HCT116 (cell line): ENCODE data around the gene YPEL3. TPM values are rescaled to one million over a fixed set of nuclear protein-coding genes. Genes with fewer than 3 reads are reported as not detected.
A peak's percentile ranks its signal among the peaks of the same experiment; 100 is the strongest.

Experiments used
- ATAC-seq: fragments of 200-7000 bp; cut with Tn5 transposase; 2 replicates; pipeline ENCODE4 v1.9.1; 2020; ENCODE audit warnings: mild to moderate bottlenecking, moderate library complexity
- BruUV-seq: library from RNA; stranded (reverse); fragments of 400-500 nt; replicated peaks from 2 replicates; lab custom pipeline; 2021; lab: Mats Ljungman, UMichigan
- CTCF ChIA-PET: fragments of 300-600 bp; sonication (Branson Sonifier 250); formaldehyde crosslinking; loops from one replicate; lab custom pipeline; 2021; ENCODE audit warnings: antibody characterized with exemption; lab: Charles Lee
- POLR2A ChIA-PET: fragments of 300-600, 350-600 bp; sonication (Branson Sonifier 250); formaldehyde crosslinking; loops from one replicate; lab custom pipeline; 2021; ENCODE audit warnings: antibody characterized with exemption; lab: Charles Lee
- RAD21 ChIA-PET, 2 experiments: fragments of 300-600 bp; sonication (Branson Sonifier 250); formaldehyde crosslinking; loops; one replicate each; lab custom pipeline; 2023; ENCODE audit warnings: low total read pairs in 2 of 2; ENCODE audit not compliant: uncharacterized antibody in 2 of 2, unreplicated experiment in 2 of 2, low non-redundant PET in 1 of 2; lab: Charles Lee
- DNase-seq: peaks from one replicate; pipeline ENCODE4 v3.0.0-alpha.2; 2010; ENCODE audit warnings: low read depth, low spot score
- H2AFZ ChIP-seq: fragments of 200-600 bp; shearing (Covaris generic), sonication (generic); 2 replicates; pipeline ENCODE4 v1.6.1; 2017; ENCODE audit warnings: low read depth, mixed run types, mixed read lengths, antibody characterized with exemption, low read length; ENCODE audit not compliant: poor library complexity, severe bottlenecking
- H3K27ac ChIP-seq: 2 replicates; pipeline ENCODE4 v1.5.1; 2012; ENCODE audit warnings: low read depth, low read length
- H3K27me3 ChIP-seq: fragments of 200-600 bp; sonication (generic); 2 replicates; pipeline ENCODE4 v1.6.1; 2016; ENCODE audit warnings: mixed run types, low read length, mixed read lengths; ENCODE audit not compliant: insufficient read depth
- H3K36me3 ChIP-seq, 2 experiments: fragments of 200-500 bp in 1 of 2; fragments of 200-600 bp in 1 of 2; sonication (Bioruptor generic) in 1 of 2; sonication (generic) in 1 of 2; 2 replicates each; pipeline versions ENCODE4 v1.5.1 to v1.6.1; 2014 to 2016; ENCODE audit warnings: low read length in 2 of 2, inconsistent platforms in 1 of 2, mixed read lengths in 1 of 2, mixed run types in 1 of 2; ENCODE audit not compliant: insufficient read depth in 2 of 2, control insufficient read depth in 1 of 2
- H3K4me1 ChIP-seq, 2 experiments: fragments of 200-600 bp in 1 of 2; sonication (generic) in 1 of 2; 2 replicates each; pipeline versions ENCODE4 v1.5.1 to v1.6.1; 2012 to 2017; ENCODE audit warnings: low read length in 2 of 2, inconsistent platforms in 1 of 2, mild to moderate bottlenecking in 1 of 2, mixed read lengths in 1 of 2, mixed run types in 1 of 2, moderate library complexity in 1 of 2; ENCODE audit not compliant: insufficient read depth in 2 of 2, control insufficient read depth in 1 of 2
- H3K4me2 ChIP-seq: fragments of 200-600 bp; sonication (generic); 2 replicates; pipeline ENCODE4 v1.6.1; 2017; ENCODE audit warnings: mixed run types, low read length, mixed read lengths
- H3K4me3 ChIP-seq, 2 experiments: fragments of 200-600 bp in 1 of 2; sonication (generic) in 1 of 2; replicated peaks in 1 of 2; 2 replicates each; pipeline ENCODE4 v1.5.1; 2011 to 2016; ENCODE audit warnings: low read length in 2 of 2, control low read depth in 1 of 2, low read depth in 1 of 2, mild to moderate bottlenecking in 1 of 2, mixed read lengths in 1 of 2, mixed run types in 1 of 2
- H3K79me2 ChIP-seq: fragments of 200-600 bp; sonication (generic); 2 replicates; pipeline ENCODE4 v1.6.1; 2017; ENCODE audit warnings: mild to moderate bottlenecking, mixed run types, low read length, moderate library complexity, mixed read lengths; ENCODE audit not compliant: insufficient read depth
- H3K9ac ChIP-seq: fragments of 200-600 bp; sonication (generic); 2 replicates; pipeline ENCODE4 v1.6.1; 2016; ENCODE audit warnings: low read length, mixed read lengths
- H3K9me2 ChIP-seq: fragments of 200-600 bp; sonication (generic), shearing (Covaris generic); 2 replicates; pipeline ENCODE4 v1.6.1; 2017; ENCODE audit warnings: mixed run types, mild to moderate bottlenecking, moderate library complexity; ENCODE audit not compliant: insufficient read depth
- H3K9me3 ChIP-seq, 2 experiments: fragments of 200-500 bp in 1 of 2; fragments of 200-600 bp in 1 of 2; sonication (Bioruptor generic) in 1 of 2; sonication (generic) in 1 of 2; 2 replicates each; pipeline ENCODE4 v1.6.1; 2014 to 2017; ENCODE audit warnings: low read length in 2 of 2, mixed read lengths in 2 of 2, inconsistent platforms in 1 of 2, low read depth in 1 of 2, mild to moderate bottlenecking in 1 of 2, mixed run types in 1 of 2, moderate library complexity in 1 of 2; ENCODE audit not compliant: control insufficient read depth in 1 of 2, insufficient read depth in 1 of 2
- H4K20me1 ChIP-seq: fragments of 200-600 bp; sonication (generic), shearing (Covaris generic); 2 replicates; pipeline ENCODE4 v1.6.1; 2017; ENCODE audit warnings: mixed run types, mild to moderate bottlenecking, moderate library complexity; ENCODE audit not compliant: insufficient read depth
- CBX3 ChIP-seq: IDR thresholded peaks from 2 replicates; pipeline ENCODE4 v1.6.1; 2012; ENCODE audit warnings: low read depth
- CEBPB ChIP-seq: IDR thresholded peaks from 2 replicates; pipeline ENCODE4 v1.6.1; 2012; ENCODE audit warnings: low read depth
- EGR1 ChIP-seq: IDR thresholded peaks from 2 replicates; pipeline ENCODE4 v1.6.1; 2012; ENCODE audit warnings: low read depth
- EZH2phosphoT487 ChIP-seq: fragments of 200-600 bp; IDR thresholded peaks from 2 replicates; pipeline ENCODE4 v1.6.1; 2018; ENCODE audit warnings: antibody characterized with exemption, borderline replicate concordance
- FOSL1 ChIP-seq: IDR thresholded peaks from 2 replicates; pipeline ENCODE4 v1.6.1; 2012; ENCODE audit warnings: low read depth
- JUND ChIP-seq: IDR thresholded peaks from 2 replicates; pipeline ENCODE4 v1.6.1; 2012
- POLR2A ChIP-seq: IDR thresholded peaks from 2 replicates; pipeline ENCODE4 v1.7.0; 2011; ENCODE audit warnings: borderline replicate concordance; ENCODE audit not compliant: insufficient read depth, insufficient read length; ENCODE audit errors: extremely low read depth
- POLR2AphosphoS5 ChIP-seq: IDR thresholded peaks from 2 replicates; pipeline ENCODE4 v1.6.1; 2011; ENCODE audit warnings: mild to moderate bottlenecking, low read depth, low read length, moderate library complexity
- RAD21 ChIP-seq: IDR thresholded peaks from 2 replicates; pipeline ENCODE4 v1.6.1; 2012; ENCODE audit warnings: low read depth, mild to moderate bottlenecking
- SIN3A ChIP-seq: IDR thresholded peaks from 2 replicates; pipeline ENCODE4 v1.6.1; 2012; ENCODE audit warnings: low read depth
- TCF7L2 ChIP-seq: IDR thresholded peaks from 2 replicates; pipeline ENCODE4 v1.7.0; 2011; ENCODE audit warnings: borderline replicate concordance, inconsistent platforms; ENCODE audit not compliant: insufficient read depth, insufficient read length; ENCODE audit errors: extremely low read depth
- intact Hi-C: fragments of 100-400 bp; cut with micrococcal nuclease; formaldehyde crosslinking; loops from 2 replicates; pipeline ENCODE4 v1.10.0; 2022
- total RNA-seq: library from RNA; stranded (reverse); gene quantifications from one replicate; pipeline ENCODE4 v1.2.1, GENCODE V29; 2021; ENCODE audit not compliant: unreplicated experiment
- TF ChIP-seq, protein P1 (sequence below), 3 experiments: fragments of 200-600 bp in 1 of 3; sonication (generic) in 1 of 3; IDR thresholded peaks in 2 of 3; conservative IDR thresholded peaks in 1 of 3; 2 replicates each; pipeline ENCODE4 v1.5.1; 2012 to 2017; ENCODE audit warnings: low read depth in 2 of 3, low read length in 2 of 3, antibody characterized with exemption in 1 of 3, borderline replicate concordance in 1 of 3, control low read depth in 1 of 3, mild to moderate bottlenecking in 1 of 3, mixed read lengths in 1 of 3, mixed run types in 1 of 3, moderate library complexity in 1 of 3; ENCODE audit not compliant: insufficient read depth in 1 of 3
- TF ChIP-seq, protein P2 (sequence below): IDR thresholded peaks from 2 replicates; pipeline ENCODE4 v1.6.1; 2011; ENCODE audit warnings: mild to moderate bottlenecking, low read length, moderate library complexity; ENCODE audit not compliant: insufficient replicate concordance; ENCODE audit errors: extremely low read depth
- TF ChIP-seq, protein P3 (sequence below): IDR thresholded peaks from 2 replicates; pipeline ENCODE4 v1.6.1; 2012

The YPEL3 gene
- total RNA-seq, 1 experiment from 2014 or later: 10.9 TPM

DNA sequence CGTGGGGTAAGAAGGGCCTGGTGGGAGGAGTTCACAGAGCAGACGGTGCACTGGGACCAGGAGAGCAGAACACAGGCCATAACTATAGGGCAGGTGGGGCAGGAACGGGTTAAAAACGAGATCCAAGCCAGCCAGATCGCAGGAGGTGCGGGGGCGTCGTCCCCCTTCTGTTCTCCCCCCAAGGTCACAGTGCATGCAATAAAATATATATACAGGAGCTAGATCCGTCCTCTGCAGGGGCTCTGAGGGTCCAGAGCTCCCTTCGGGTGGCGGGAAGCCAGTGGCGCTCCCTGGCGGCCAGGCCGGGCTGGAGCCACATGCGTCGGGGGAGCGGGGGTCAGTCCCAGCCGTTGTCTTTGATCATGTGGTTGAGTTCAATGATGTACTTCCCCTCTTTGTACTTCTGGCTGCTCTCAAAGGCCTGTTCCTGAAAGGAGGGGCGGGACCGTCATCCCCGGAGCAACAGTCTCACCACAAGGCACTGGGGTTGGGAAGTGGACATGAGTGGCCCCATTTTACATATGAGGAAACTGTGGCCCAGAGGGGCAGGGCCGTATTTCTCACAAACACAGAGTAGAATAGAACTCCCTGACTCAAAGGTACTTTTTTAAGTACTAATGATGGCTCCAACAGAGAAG, 3.5 kb downstream of the YPEL3 start (continued):
- TF ChIP-seq, protein P1, sequence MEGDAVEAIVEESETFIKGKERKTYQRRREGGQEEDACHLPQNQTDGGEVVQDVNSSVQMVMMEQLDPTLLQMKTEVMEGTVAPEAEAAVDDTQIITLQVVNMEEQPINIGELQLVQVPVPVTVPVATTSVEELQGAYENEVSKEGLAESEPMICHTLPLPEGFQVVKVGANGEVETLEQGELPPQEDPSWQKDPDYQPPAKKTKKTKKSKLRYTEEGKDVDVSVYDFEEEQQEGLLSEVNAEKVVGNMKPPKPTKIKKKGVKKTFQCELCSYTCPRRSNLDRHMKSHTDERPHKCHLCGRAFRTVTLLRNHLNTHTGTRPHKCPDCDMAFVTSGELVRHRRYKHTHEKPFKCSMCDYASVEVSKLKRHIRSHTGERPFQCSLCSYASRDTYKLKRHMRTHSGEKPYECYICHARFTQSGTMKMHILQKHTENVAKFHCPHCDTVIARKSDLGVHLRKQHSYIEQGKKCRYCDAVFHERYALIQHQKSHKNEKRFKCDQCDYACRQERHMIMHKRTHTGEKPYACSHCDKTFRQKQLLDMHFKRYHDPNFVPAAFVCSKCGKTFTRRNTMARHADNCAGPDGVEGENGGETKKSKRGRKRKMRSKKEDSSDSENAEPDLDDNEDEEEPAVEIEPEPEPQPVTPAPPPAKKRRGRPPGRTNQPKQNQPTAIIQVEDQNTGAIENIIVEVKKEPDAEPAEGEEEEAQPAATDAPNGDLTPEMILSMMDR (IDR thresholded peaks at IDR 0.05 in 2 of 3, conservative IDR thresholded peaks at IDR 0.05 in 1 of 3; ENCODE audit: borderline replicate concordance in 1 of 3, insufficient read depth in 1 of 3, low read depth in 2 of 3, low read length in 2 of 3): peak; percentile 79 to 92 (median 92)
- peak; percentile 84; the same call in 1 of the 2 replicates for TF ChIP-seq CBX3

DNA sequence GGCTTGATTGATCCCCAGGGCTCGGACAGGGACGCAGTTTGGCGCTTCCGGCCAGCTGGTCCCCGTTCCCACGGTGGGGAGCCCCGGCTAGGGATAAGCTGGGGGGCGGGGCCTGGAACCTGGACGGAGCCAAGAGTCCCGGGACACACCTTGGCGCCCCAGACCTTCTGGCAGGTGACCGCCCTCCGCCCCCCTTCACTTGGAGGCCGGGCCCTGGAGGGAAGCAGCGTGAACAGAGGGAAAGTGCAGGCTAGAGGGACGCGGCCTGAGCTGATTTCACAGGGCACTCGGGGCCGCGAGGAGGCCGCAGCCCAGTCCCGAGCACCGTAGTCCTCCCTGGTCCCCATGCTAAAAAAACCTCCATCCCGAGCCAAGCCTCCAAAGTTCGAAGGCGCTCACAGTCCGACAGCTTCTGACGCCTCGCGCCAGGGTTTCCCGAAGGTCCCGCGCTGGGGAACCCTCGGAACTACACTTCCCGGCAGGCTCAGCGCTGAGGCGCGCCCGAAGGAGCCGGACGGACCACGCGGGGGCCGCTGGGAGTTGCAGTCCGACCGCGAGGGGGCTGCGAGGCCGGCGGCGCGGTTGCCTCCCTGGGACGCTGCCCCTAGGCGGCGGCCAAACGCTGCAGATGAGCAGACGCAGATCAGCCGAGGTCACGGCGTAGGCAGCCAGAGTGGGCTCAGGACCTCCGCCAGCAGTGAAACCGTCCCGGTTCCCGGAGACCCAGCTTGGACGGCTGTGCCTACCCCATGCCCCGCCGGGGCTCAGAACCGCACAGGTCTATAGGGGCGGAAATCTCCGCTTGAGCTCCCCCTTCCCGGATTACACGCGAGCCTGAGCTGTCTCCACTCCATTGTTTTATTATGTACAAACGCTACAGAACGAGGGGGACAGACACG, 4.3 kb downstream of the YPEL3 start, which contains the start of gene TBX6:
TBX6 (minus strand) TSS at position 451 of the 899 bp plus-strand sequence. CDS start 731 bp downstream, outside the sequence.
- Histone ChIP-seq H3K27ac (peak within 1 kb of the TSS; percentile 77), H4K20me1 (no peaks in the 10 kb centered on the region), H3K4me1 (peaks cover 14 to 62% of the 10 kb centered on the region in 2 experiments), H3K9me2 (no peaks in the 10 kb centered on the region), H3K4me3 (peak within 1 kb of the TSS; percentile 62 to 68), H3K4me2 (peak within 1 kb of the TSS; percentile 96), H3K27me3 (no peaks in the 10 kb centered on the region), H3K36me3 (no peaks in the 10 kb centered on the region)
- BruUV-seq: no TSS peak
- TF ChIP-seq POLR2A: peak; percentile 4
- TF ChIP-seq, protein P2, sequence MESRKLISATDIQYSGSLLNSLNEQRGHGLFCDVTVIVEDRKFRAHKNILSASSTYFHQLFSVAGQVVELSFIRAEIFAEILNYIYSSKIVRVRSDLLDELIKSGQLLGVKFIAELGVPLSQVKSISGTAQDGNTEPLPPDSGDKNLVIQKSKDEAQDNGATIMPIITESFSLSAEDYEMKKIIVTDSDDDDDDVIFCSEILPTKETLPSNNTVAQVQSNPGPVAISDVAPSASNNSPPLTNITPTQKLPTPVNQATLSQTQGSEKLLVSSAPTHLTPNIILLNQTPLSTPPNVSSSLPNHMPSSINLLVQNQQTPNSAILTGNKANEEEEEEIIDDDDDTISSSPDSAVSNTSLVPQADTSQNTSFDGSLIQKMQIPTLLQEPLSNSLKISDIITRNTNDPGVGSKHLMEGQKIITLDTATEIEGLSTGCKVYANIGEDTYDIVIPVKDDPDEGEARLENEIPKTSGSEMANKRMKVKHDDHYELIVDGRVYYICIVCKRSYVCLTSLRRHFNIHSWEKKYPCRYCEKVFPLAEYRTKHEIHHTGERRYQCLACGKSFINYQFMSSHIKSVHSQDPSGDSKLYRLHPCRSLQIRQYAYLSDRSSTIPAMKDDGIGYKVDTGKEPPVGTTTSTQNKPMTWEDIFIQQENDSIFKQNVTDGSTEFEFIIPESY: no peak
- no peak for TF ChIP-seq CEBPB
- no peak for TF ChIP-seq EZH2phosphoT487
- TF ChIP-seq JUND: no peak
- TF ChIP-seq, protein P3, sequence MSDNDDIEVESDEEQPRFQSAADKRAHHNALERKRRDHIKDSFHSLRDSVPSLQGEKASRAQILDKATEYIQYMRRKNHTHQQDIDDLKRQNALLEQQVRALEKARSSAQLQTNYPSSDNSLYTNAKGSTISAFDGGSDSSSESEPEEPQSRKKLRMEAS: peak; percentile 55; the same call in 1 of the 2 replicates
- TF ChIP-seq EGR1: no peak
- peak; percentile 49; the same call in 1 of the 2 replicates for TF ChIP-seq POLR2AphosphoS5
- TF ChIP-seq FOSL1: no peak
- no peak for TF ChIP-seq SIN3A
- TF ChIP-seq TCF7L2: no peak
- TF ChIP-seq, protein P1 (IDR thresholded peaks at IDR 0.05 in 2 of 3, conservative IDR thresholded peaks at IDR 0.05 in 1 of 3; ENCODE audit: borderline replicate concordance in 1 of 3, insufficient read depth in 1 of 3, low read depth in 2 of 3, low read length in 2 of 3): peak; percentile 44 to 76 (median 63); a peak in 5 of 6 replicates
- TF ChIP-seq RAD21: peak; percentile 86
- TF ChIP-seq, all 23 proteins: peak for 5
- ChIA-PET POLR2A (interaction anchor here (0.7 to 2.7 kb wide), 7 partner anchors 12 to 602 kb away, joined by 3 to 10 read pairs (median 3); partner anchors contain the start of genes ALDOA and PRR14), CTCF (interaction anchor here (0.6 to 6.3 kb wide), 22 partner anchors 11 to 602 kb away, joined by 3 to 48 read pairs (median 4); partner anchors contain the start of genes ALDOA, CORO1A, DCTPP1 and PRR14), RAD21 (interaction anchor here in 1 of 2 experiments (0.6 kb wide), 1 partner anchor 304 kb away, joined by 3 read pairs; the partner anchor contains the start of gene ZNF48)
- peak; percentile 74 for DNase-seq
- Histone ChIP-seq H3K79me2 (no peaks in the 10 kb centered on the region), H3K9me3 (peaks cover 0 to 4% of the 10 kb centered on the region in 2 experiments; a peak in 1 of 4 replicates), H3K9ac (peak within 1 kb of the TSS; percentile 77), H2AFZ (peak within 1 kb of the TSS; percentile 82)
- ATAC-seq: peak; percentile 89
- intact Hi-C loops: loop anchor here (5.0 kb wide), 1 partner anchor 316 kb away; the partner anchor contains the start of gene ZNF771
